Neural crest cell (in vitro differentiated cells): ENCODE data around the gene RASAL1. TPM values are rescaled to one million over a fixed set of nuclear protein-coding genes. Genes with fewer than 3 reads are reported as not detected.

Experiments used
- DNase-seq: peaks from one replicate; pipeline ENCODE4 v3.0.0; 2021; ENCODE audit warnings: low read depth, mixed read lengths, low spot score
- H3K27ac Mint-ChIP-seq: one replicate; pipeline ENCODE4 v1.8.0; 2021; ENCODE audit warnings: mild to moderate bottlenecking, mixed read lengths; ENCODE audit not compliant: unreplicated experiment
- H3K27me3 Mint-ChIP-seq: 2 replicates; pipeline ENCODE4 v1.8.0; 2021; ENCODE audit warnings: low read depth, mild to moderate bottlenecking, mixed read lengths
- H3K36me3 Mint-ChIP-seq: 2 replicates; pipeline ENCODE4 v1.8.0; 2021; ENCODE audit warnings: low read depth, mild to moderate bottlenecking, mixed read lengths
- H3K4me1 Mint-ChIP-seq: 2 replicates; pipeline ENCODE4 v1.8.0; 2021; ENCODE audit warnings: mixed read lengths
- H3K4me3 Mint-ChIP-seq: one replicate; pipeline ENCODE4 v1.8.0; 2021; ENCODE audit warnings: mild to moderate bottlenecking, mixed read lengths
- H3K9me3 Mint-ChIP-seq: 2 replicates; pipeline ENCODE4 v1.8.0; 2021; ENCODE audit warnings: mixed read lengths
- CTCF ChIP-seq: fragments of 200-600 bp; sonication (generic); conservative IDR thresholded peaks from 2 replicates; pipeline ENCODE4 v1.5.0; 2021; ENCODE audit warnings: antibody characterized with exemption, mild to moderate bottlenecking
- total RNA-seq: library from RNA; stranded (reverse); gene quantifications from 2 replicates; pipeline ENCODE4 v1.2.1, GENCODE V29; 2021

RASAL1 gene
- total RNA-seq, 1 donor from 2014 or later, result not detected

- no peak for TF ChIP-seq CTCF
These were observed 1.5 kb upstream of the RASAL1 start for GRCh38 chr12:113136990-113137511.

GRCh38 chr12:113136128-113136989 is 798 bp upstream of the RASAL1 start:
- Mint-ChIP-seq H3K4me1 (no peaks in the 10 kb centered on the region), H3K27ac (no peak overlapping the region), H3K4me3 (no peak overlapping the region), H3K36me3 (no peaks in the 10 kb centered on the region), H3K27me3 (peaks cover 74% of the 10 kb centered on the region), H3K9me3 (no peaks in the 10 kb centered on the region)
- no peak for DNase-seq
- no peak for TF ChIP-seq CTCF

More at GRCh38 chr12:113136990-113137511, 1.5 kb upstream of the RASAL1 start:
- H3K4me3 Mint-ChIP-seq, result no peak overlapping the region
- DNase-seq, result no peak
- peaks cover 67% of the 10 kb centered on the region for H3K27me3 Mint-ChIP-seq
- no peaks in the 10 kb centered on the region for H3K4me1 Mint-ChIP-seq
- H3K9me3 Mint-ChIP-seq, result no peaks in the 10 kb centered on the region
- no peak overlapping the region for H3K27ac Mint-ChIP-seq
- no peaks in the 10 kb centered on the region for H3K36me3 Mint-ChIP-seq

- H3K4me3 Mint-ChIP-seq, result no peak overlapping the region
- no peak for DNase-seq
- H3K36me3 Mint-ChIP-seq, result no peaks in the 10 kb centered on the region
- H3K27me3 Mint-ChIP-seq, result peaks cover 71% of the 10 kb centered on the region
- no peak overlapping the region for H3K27ac Mint-ChIP-seq
- no peaks in the 10 kb centered on the region for H3K9me3 Mint-ChIP-seq
- H3K4me1 Mint-ChIP-seq, result no peaks in the 10 kb centered on the region
- TF ChIP-seq CTCF, result no peak
These were observed 1.0 kb downstream of the RASAL1 start for GRCh38 chr12:113134521-113134951.

GRCh38 chr12:113134071-113134470 is 1.5 kb downstream of the RASAL1 start:
- Mint-ChIP-seq H3K27me3 (peaks cover 72% of the 10 kb centered on the region), H3K27ac (no peak overlapping the region), H3K9me3 (no peaks in the 10 kb centered on the region), H3K36me3 (no peaks in the 10 kb centered on the region), H3K4me3 (no peak overlapping the region), H3K4me1 (no peaks in the 10 kb centered on the region)
- DNase-seq, result no peak
- TF ChIP-seq CTCF, result no peak

GRCh38 chr12:113133666-113134065 is 1.9 kb downstream of the RASAL1 start:
- Mint-ChIP-seq H3K9me3 (no peaks in the 10 kb centered on the region), H3K4me3 (no peak overlapping the region), H3K27ac (no peak overlapping the region), H3K36me3 (no peaks in the 10 kb centered on the region), H3K4me1 (no peaks in the 10 kb centered on the region), H3K27me3 (peaks cover 74% of the 10 kb centered on the region)
- no peak for TF ChIP-seq CTCF
- DNase-seq, result no peak
